AG09319 (cell line): ENCODE data around the gene DCDC2C.

Experiments used
- DNase-seq: peaks from one replicate; pipeline ENCODE4 v3.0.0-alpha.2; 2010; ENCODE audit warnings: low read depth; ENCODE audit errors: extremely low read depth
- TF ChIP-seq, protein P1 (sequence below): IDR thresholded peaks from 2 replicates; pipeline ENCODE4 v1.5.1; 2011; ENCODE audit warnings: low read depth, mild to moderate bottlenecking, inconsistent platforms, low read length, moderate library complexity

The DCDC2C gene

DNA sequence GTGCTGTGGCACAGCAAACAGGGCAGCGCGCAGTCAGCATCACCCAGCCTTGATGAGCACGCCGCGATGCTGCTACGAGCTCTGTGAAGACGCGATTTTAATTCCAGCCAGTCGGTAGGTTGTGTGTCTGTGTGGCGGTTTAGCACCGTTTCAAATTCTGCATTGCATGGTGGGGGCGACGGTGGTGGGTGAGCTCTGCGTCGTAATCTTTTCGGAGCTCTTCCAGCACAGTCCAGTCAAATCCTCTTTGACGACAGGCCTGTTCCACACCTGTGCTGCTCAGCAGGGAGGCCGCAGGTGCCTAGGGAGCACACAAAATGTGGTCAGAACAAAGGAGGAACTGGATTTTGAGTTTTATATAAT is 36.8 kb upstream of the DCDC2C start:
- TF ChIP-seq, protein P1, sequence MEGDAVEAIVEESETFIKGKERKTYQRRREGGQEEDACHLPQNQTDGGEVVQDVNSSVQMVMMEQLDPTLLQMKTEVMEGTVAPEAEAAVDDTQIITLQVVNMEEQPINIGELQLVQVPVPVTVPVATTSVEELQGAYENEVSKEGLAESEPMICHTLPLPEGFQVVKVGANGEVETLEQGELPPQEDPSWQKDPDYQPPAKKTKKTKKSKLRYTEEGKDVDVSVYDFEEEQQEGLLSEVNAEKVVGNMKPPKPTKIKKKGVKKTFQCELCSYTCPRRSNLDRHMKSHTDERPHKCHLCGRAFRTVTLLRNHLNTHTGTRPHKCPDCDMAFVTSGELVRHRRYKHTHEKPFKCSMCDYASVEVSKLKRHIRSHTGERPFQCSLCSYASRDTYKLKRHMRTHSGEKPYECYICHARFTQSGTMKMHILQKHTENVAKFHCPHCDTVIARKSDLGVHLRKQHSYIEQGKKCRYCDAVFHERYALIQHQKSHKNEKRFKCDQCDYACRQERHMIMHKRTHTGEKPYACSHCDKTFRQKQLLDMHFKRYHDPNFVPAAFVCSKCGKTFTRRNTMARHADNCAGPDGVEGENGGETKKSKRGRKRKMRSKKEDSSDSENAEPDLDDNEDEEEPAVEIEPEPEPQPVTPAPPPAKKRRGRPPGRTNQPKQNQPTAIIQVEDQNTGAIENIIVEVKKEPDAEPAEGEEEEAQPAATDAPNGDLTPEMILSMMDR = no peak
- no peak for DNase-seq

GRCh38 chr2:3667151-3667631 is 36.2 kb upstream of the DCDC2C start:
- no peak for DNase-seq
- TF ChIP-seq, protein P1 = no peak

DNA sequence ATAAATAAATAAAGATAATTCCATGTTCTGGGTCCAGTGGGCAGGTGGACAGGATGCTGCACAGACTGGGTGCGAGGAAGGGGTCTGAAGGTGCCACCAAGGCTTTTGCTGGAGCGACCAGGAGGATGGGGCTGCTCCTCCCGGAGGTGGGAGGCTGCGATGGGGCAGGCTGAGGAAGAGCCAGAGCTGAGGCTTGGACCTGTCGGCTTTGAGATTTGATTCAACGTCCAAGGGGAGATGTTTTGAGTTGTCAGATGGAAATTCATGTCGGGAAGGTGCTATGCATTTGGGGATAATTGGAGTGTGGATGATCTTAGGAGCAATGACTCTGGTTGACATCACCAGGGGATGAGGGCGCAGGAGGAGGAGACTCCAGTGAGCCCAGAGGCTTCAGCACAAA is 33.7 kb upstream of the DCDC2C start:
- TF ChIP-seq, protein P1 = no peak
- no peak for DNase-seq

- TF ChIP-seq, protein P1 = no peak
- no peak for DNase-seq
These were observed 33.0 kb upstream of the DCDC2C start for GRCh38 chr2:3670376-3670775.

- DNase-seq = no peak
- TF ChIP-seq, protein P1 = no peak
These were observed 32.4 kb upstream of the DCDC2C start for GRCh38 chr2:3670941-3671340.

GRCh38 chr2:3672861-3673678 is 30.3 kb upstream of the DCDC2C start:
- no peak for DNase-seq
- TF ChIP-seq, protein P1 = no peak

DNA sequence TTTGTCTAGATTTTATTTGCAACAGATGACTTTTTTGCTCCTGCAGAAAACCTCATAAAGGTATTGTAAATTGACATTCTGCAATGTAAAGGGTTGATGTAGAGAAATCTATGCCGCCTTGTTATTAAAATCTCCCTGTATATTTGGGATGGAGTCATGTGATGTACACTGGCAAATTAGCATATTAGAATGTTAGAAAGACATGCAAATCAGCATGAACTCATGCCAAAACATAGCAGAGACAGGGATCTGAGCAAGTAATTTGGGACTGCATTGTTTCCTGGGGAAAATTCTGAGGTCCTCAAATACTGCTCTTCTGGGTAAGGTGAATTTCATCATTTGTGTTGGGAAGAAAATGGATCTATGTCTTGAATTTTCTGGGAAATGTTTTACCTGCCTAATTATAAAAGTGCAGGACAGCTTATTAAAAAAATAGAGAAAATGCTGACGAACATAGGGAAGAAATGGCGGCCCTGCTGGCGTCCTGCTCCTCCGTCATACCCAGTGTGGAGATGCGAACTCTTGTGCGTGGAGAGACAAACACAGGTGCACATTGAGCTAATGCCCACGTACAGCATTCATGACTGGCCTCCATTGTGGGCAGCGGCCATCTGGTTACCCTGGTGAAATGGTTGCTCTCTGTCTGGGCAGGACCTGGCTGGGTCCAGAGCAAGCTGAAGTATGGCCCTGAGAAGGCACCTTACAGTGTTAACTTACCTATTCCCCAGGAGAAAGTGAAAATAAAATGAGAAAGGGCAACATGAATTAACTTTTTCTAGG is 29.1 kb upstream of the DCDC2C start:
- TF ChIP-seq, protein P1 = no peak
- no peak for DNase-seq
